HCT116 (cell line): ENCODE results near the gene TBC1D23. TPM values are rescaled to one million over a fixed set of nuclear protein-coding genes. Genes with fewer than 3 reads are reported as not detected.

ENCODE experiments used
- ATAC-seq: fragments of 200-7000 bp; cut with Tn5 transposase; 2 replicates; pipeline ENCODE4 v1.9.1; 2020; ENCODE audit warnings: mild to moderate bottlenecking, moderate library complexity
- BruUV-seq: library from RNA; stranded (reverse); fragments of 400-500 nt; replicated peaks from 2 replicates; lab custom pipeline; 2021; lab: Mats Ljungman, UMichigan
- CTCF ChIA-PET: fragments of 300-600 bp; sonication (Branson Sonifier 250); formaldehyde crosslinking; loops from one replicate; lab custom pipeline; 2021; ENCODE audit warnings: antibody characterized with exemption; lab: Charles Lee
- POLR2A ChIA-PET: fragments of 300-600, 350-600 bp; sonication (Branson Sonifier 250); formaldehyde crosslinking; loops from one replicate; lab custom pipeline; 2021; ENCODE audit warnings: antibody characterized with exemption; lab: Charles Lee
- RAD21 ChIA-PET, 2 experiments: fragments of 300-600 bp; sonication (Branson Sonifier 250); formaldehyde crosslinking; loops; one replicate each; lab custom pipeline; 2023; ENCODE audit warnings: low total read pairs in 2 of 2; ENCODE audit not compliant: uncharacterized antibody in 2 of 2, unreplicated experiment in 2 of 2, low non-redundant PET in 1 of 2; lab: Charles Lee
- DNase-seq: peaks from one replicate; pipeline ENCODE4 v3.0.0-alpha.2; 2010; ENCODE audit warnings: low read depth, low spot score
- H2AFZ ChIP-seq: fragments of 200-600 bp; shearing (Covaris generic), sonication (generic); 2 replicates; pipeline ENCODE4 v1.6.1; 2017; ENCODE audit warnings: low read depth, mixed run types, mixed read lengths, antibody characterized with exemption, low read length; ENCODE audit not compliant: poor library complexity, severe bottlenecking
- H3K27ac ChIP-seq: 2 replicates; pipeline ENCODE4 v1.5.1; 2012; ENCODE audit warnings: low read depth, low read length
- H3K27me3 ChIP-seq: fragments of 200-600 bp; sonication (generic); 2 replicates; pipeline ENCODE4 v1.6.1; 2016; ENCODE audit warnings: mixed run types, low read length, mixed read lengths; ENCODE audit not compliant: insufficient read depth
- H3K36me3 ChIP-seq, 2 experiments: fragments of 200-500 bp in 1 of 2; fragments of 200-600 bp in 1 of 2; sonication (Bioruptor generic) in 1 of 2; sonication (generic) in 1 of 2; 2 replicates each; pipeline versions ENCODE4 v1.5.1 to v1.6.1; 2014 to 2016; ENCODE audit warnings: low read length in 2 of 2, inconsistent platforms in 1 of 2, mixed read lengths in 1 of 2, mixed run types in 1 of 2; ENCODE audit not compliant: insufficient read depth in 2 of 2, control insufficient read depth in 1 of 2
- H3K4me1 ChIP-seq, 2 experiments: fragments of 200-600 bp in 1 of 2; sonication (generic) in 1 of 2; 2 replicates each; pipeline versions ENCODE4 v1.5.1 to v1.6.1; 2012 to 2017; ENCODE audit warnings: low read length in 2 of 2, inconsistent platforms in 1 of 2, mild to moderate bottlenecking in 1 of 2, mixed read lengths in 1 of 2, mixed run types in 1 of 2, moderate library complexity in 1 of 2; ENCODE audit not compliant: insufficient read depth in 2 of 2, control insufficient read depth in 1 of 2
- H3K4me2 ChIP-seq: fragments of 200-600 bp; sonication (generic); 2 replicates; pipeline ENCODE4 v1.6.1; 2017; ENCODE audit warnings: mixed run types, low read length, mixed read lengths
- H3K4me3 ChIP-seq, 2 experiments: fragments of 200-600 bp in 1 of 2; sonication (generic) in 1 of 2; replicated peaks in 1 of 2; 2 replicates each; pipeline ENCODE4 v1.5.1; 2011 to 2016; ENCODE audit warnings: low read length in 2 of 2, control low read depth in 1 of 2, low read depth in 1 of 2, mild to moderate bottlenecking in 1 of 2, mixed read lengths in 1 of 2, mixed run types in 1 of 2
- H3K79me2 ChIP-seq: fragments of 200-600 bp; sonication (generic); 2 replicates; pipeline ENCODE4 v1.6.1; 2017; ENCODE audit warnings: mild to moderate bottlenecking, mixed run types, low read length, moderate library complexity, mixed read lengths; ENCODE audit not compliant: insufficient read depth
- H3K9ac ChIP-seq: fragments of 200-600 bp; sonication (generic); 2 replicates; pipeline ENCODE4 v1.6.1; 2016; ENCODE audit warnings: low read length, mixed read lengths
- H3K9me2 ChIP-seq: fragments of 200-600 bp; sonication (generic), shearing (Covaris generic); 2 replicates; pipeline ENCODE4 v1.6.1; 2017; ENCODE audit warnings: mixed run types, mild to moderate bottlenecking, moderate library complexity; ENCODE audit not compliant: insufficient read depth
- H3K9me3 ChIP-seq, 2 experiments: fragments of 200-500 bp in 1 of 2; fragments of 200-600 bp in 1 of 2; sonication (Bioruptor generic) in 1 of 2; sonication (generic) in 1 of 2; 2 replicates each; pipeline ENCODE4 v1.6.1; 2014 to 2017; ENCODE audit warnings: low read length in 2 of 2, mixed read lengths in 2 of 2, inconsistent platforms in 1 of 2, low read depth in 1 of 2, mild to moderate bottlenecking in 1 of 2, mixed run types in 1 of 2, moderate library complexity in 1 of 2; ENCODE audit not compliant: control insufficient read depth in 1 of 2, insufficient read depth in 1 of 2
- H4K20me1 ChIP-seq: fragments of 200-600 bp; sonication (generic), shearing (Covaris generic); 2 replicates; pipeline ENCODE4 v1.6.1; 2017; ENCODE audit warnings: mixed run types, mild to moderate bottlenecking, moderate library complexity; ENCODE audit not compliant: insufficient read depth
- CEBPB ChIP-seq: IDR thresholded peaks from 2 replicates; pipeline ENCODE4 v1.6.1; 2012; ENCODE audit warnings: low read depth
- EGR1 ChIP-seq: IDR thresholded peaks from 2 replicates; pipeline ENCODE4 v1.6.1; 2012; ENCODE audit warnings: low read depth
- EZH2 ChIP-seq: fragments of 200-600 bp; sonication (generic); IDR thresholded peaks from 2 replicates; pipeline ENCODE4 v1.6.1; 2017; ENCODE audit warnings: antibody characterized with exemption, mixed run types
- EZH2phosphoT487 ChIP-seq: fragments of 200-600 bp; IDR thresholded peaks from 2 replicates; pipeline ENCODE4 v1.6.1; 2018; ENCODE audit warnings: antibody characterized with exemption, borderline replicate concordance
- FOSL1 ChIP-seq: IDR thresholded peaks from 2 replicates; pipeline ENCODE4 v1.6.1; 2012; ENCODE audit warnings: low read depth
- MAX ChIP-seq: IDR thresholded peaks from 2 replicates; pipeline ENCODE4 v1.6.1; 2012
- POLR2A ChIP-seq: IDR thresholded peaks from 2 replicates; pipeline ENCODE4 v1.7.0; 2011; ENCODE audit warnings: borderline replicate concordance; ENCODE audit not compliant: insufficient read depth, insufficient read length; ENCODE audit errors: extremely low read depth
- POLR2AphosphoS5 ChIP-seq: IDR thresholded peaks from 2 replicates; pipeline ENCODE4 v1.6.1; 2011; ENCODE audit warnings: mild to moderate bottlenecking, low read depth, low read length, moderate library complexity
- RAD21 ChIP-seq: IDR thresholded peaks from 2 replicates; pipeline ENCODE4 v1.6.1; 2012; ENCODE audit warnings: low read depth, mild to moderate bottlenecking
- SRF ChIP-seq: IDR thresholded peaks from 2 replicates; pipeline ENCODE4 v1.6.1; 2012; ENCODE audit warnings: low read depth
- TCF7L2 ChIP-seq: IDR thresholded peaks from 2 replicates; pipeline ENCODE4 v1.7.0; 2011; ENCODE audit warnings: borderline replicate concordance, inconsistent platforms; ENCODE audit not compliant: insufficient read depth, insufficient read length; ENCODE audit errors: extremely low read depth
- YY1 ChIP-seq: IDR thresholded peaks from 2 replicates; pipeline ENCODE4 v1.6.1; 2011; ENCODE audit warnings: low read length, low read depth, moderate library complexity, mild to moderate bottlenecking; ENCODE audit not compliant: insufficient replicate concordance; ENCODE audit errors: extremely low read depth
- ZFX ChIP-seq: fragments of 450-650 bp; IDR thresholded peaks from 2 replicates; pipeline ENCODE4 v1.6.1; 2017
- ZNF274 ChIP-seq: fragments of 200-500 bp; sonication (Bioruptor generic); IDR thresholded peaks from 2 replicates; pipeline ENCODE4 v1.6.1; 2014; ENCODE audit warnings: mild to moderate bottlenecking, low read depth, low read length, inconsistent platforms
- intact Hi-C: fragments of 100-400 bp; cut with micrococcal nuclease; formaldehyde crosslinking; loops from 2 replicates; pipeline ENCODE4 v1.10.0; 2022
- total RNA-seq: library from RNA; stranded (reverse); gene quantifications from one replicate; pipeline ENCODE4 v1.2.1, GENCODE V29; 2021; ENCODE audit not compliant: unreplicated experiment
- TF ChIP-seq, protein P1 (sequence below): IDR thresholded peaks from 2 replicates; pipeline ENCODE4 v1.6.1; 2012; ENCODE audit warnings: low read depth

Gene TBC1D23
- total RNA-seq, 1 experiment from 2014 or later, result 21.9 TPM

DNA sequence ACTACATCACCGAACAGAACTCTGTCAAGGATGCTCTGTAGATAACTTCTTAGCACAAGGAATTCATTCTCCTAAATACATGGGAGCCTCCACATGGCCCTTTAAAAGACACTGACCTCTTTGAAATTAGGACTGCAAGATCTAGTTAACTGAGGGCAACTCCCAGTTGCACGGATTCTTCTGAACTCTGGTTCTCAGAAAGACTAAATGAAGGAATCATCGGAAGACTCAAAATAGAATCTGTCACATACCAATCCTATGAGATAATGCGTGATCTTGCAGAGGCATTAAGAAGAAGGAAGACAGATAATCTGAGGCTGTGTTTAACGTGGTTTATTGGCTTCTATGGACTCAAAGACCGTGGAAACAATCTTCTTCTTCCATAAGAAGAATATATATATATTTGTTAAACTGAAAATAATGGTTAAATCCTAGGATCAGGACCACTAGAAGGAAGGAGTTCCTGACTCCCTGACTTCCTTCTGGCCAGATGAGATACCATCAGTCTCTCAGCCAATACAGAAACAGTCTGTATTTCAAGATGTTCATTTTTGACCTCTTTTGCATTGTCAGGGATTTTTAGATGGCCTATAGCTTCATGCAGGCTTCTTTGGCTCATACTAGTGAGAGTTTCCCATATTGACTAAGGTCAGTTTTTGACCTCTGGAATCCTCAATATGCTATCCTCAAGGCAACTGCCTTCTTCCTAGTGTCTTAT lies 33.9 kb upstream of the TBC1D23 start:
- Histone ChIP-seq H3K4me2 (no peak overlapping the region), H3K4me1 (no peaks in the 10 kb centered on the region), H3K9me3 (no peaks in the 10 kb centered on the region), H3K9me2 (no peaks in the 10 kb centered on the region), H3K4me3 (no peak overlapping the region), H4K20me1 (no peaks in the 10 kb centered on the region), H3K36me3 (no peaks in the 10 kb centered on the region), H3K27ac (no peak overlapping the region), H2AFZ (no peak overlapping the region), H3K79me2 (no peaks in the 10 kb centered on the region), H3K27me3 (no peaks in the 10 kb centered on the region), H3K9ac (no peak overlapping the region)
- ChIA-PET RAD21 (no interaction called here), CTCF (no interaction called here), POLR2A (interaction anchor here (1.0 kb wide), 1 partner anchor 100 kb away, joined by 3 read pairs; no protein-coding TSS in a partner anchor)
- intact Hi-C loops, result no loop called here
- TF ChIP-seq SRF (no peak), POLR2AphosphoS5 (no peak), YY1 (no peak), EGR1 (no peak), CEBPB (no peak), TCF7L2 (no peak), FOSL1 (no peak), EZH2 (no peak), ZFX (no peak), EZH2phosphoT487 (no peak), ZNF274 (no peak), POLR2A (no peak), RAD21 (no peak), MAX (no peak)
- TF ChIP-seq, protein P1, sequence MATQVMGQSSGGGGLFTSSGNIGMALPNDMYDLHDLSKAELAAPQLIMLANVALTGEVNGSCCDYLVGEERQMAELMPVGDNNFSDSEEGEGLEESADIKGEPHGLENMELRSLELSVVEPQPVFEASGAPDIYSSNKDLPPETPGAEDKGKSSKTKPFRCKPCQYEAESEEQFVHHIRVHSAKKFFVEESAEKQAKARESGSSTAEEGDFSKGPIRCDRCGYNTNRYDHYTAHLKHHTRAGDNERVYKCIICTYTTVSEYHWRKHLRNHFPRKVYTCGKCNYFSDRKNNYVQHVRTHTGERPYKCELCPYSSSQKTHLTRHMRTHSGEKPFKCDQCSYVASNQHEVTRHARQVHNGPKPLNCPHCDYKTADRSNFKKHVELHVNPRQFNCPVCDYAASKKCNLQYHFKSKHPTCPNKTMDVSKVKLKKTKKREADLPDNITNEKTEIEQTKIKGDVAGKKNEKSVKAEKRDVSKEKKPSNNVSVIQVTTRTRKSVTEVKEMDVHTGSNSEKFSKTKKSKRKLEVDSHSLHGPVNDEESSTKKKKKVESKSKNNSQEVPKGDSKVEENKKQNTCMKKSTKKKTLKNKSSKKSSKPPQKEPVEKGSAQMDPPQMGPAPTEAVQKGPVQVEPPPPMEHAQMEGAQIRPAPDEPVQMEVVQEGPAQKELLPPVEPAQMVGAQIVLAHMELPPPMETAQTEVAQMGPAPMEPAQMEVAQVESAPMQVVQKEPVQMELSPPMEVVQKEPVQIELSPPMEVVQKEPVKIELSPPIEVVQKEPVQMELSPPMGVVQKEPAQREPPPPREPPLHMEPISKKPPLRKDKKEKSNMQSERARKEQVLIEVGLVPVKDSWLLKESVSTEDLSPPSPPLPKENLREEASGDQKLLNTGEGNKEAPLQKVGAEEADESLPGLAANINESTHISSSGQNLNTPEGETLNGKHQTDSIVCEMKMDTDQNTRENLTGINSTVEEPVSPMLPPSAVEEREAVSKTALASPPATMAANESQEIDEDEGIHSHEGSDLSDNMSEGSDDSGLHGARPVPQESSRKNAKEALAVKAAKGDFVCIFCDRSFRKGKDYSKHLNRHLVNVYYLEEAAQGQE, result no peak
- ATAC-seq (no peak), DNase-seq (no peak)
- no TSS peak for BruUV-seq
